Keratinocyte (primary cell): ENCODE measurements around the gene NME3. TPM values are rescaled to one million over a fixed set of nuclear protein-coding genes. Genes with fewer than 3 reads are reported as not detected.

Experiments used
- DNase-seq: peaks from one replicate; pipeline ENCODE4 v3.0.0-alpha.2; 2011; ENCODE audit warnings: low read depth, missing footprints, low spot score
- FAIRE-seq: peaks from 2 replicates; lab custom pipeline; 2011; peaks lifted over from hg19 to GRCh38; lab: Jason Lieb, UNC
- H2AFZ ChIP-seq: 2 replicates; pipeline ENCODE4 v1.6.0; 2012; ENCODE audit warnings: low read length, control low read depth, inconsistent platforms; ENCODE audit not compliant: control insufficient read depth
- H3K27ac ChIP-seq: 2 replicates; pipeline ENCODE4 v1.5.1; 2011; ENCODE audit warnings: low read length; ENCODE audit not compliant: control insufficient read depth, insufficient read depth
- H3K27me3 ChIP-seq: 3 replicates; pipeline ENCODE4 v1.6.0; 2011; ENCODE audit warnings: low read length; ENCODE audit not compliant: control insufficient read depth, insufficient read depth; ENCODE audit errors: extremely low read depth
- H3K36me3 ChIP-seq, 2 experiments: 2 replicates in 1 of 2; 3 replicates in 1 of 2; pipeline ENCODE4 v1.5.1; 2011; ENCODE audit warnings: low read length in 2 of 2, mild to moderate bottlenecking in 1 of 2; ENCODE audit not compliant: control insufficient read depth in 2 of 2, insufficient read depth in 2 of 2; ENCODE audit errors: extremely low read depth in 1 of 2
- H3K4me1 ChIP-seq: 3 replicates; pipeline ENCODE4 v1.5.1; 2011; ENCODE audit warnings: low read length; ENCODE audit not compliant: control insufficient read depth, insufficient read depth; ENCODE audit errors: extremely low read depth
- H3K4me2 ChIP-seq: 3 replicates; pipeline ENCODE4 v1.6.0; 2011; ENCODE audit warnings: low read depth, low read length; ENCODE audit not compliant: control insufficient read depth, insufficient read depth; ENCODE audit errors: extremely low read depth
- H3K4me3 ChIP-seq, 3 experiments: fragments of 200-600 bp in 1 of 3; sonication (generic) in 1 of 3; 2 replicates in 2 of 3; 3 replicates in 1 of 3; pipeline ENCODE4 v1.5.1; 2011 to 2016; ENCODE audit warnings: low read length in 3 of 3, mild to moderate bottlenecking in 3 of 3, control low read depth in 2 of 3, inconsistent platforms in 1 of 3, low read depth in 1 of 3, mixed read lengths in 1 of 3, mixed run types in 1 of 3, moderate library complexity in 1 of 3; ENCODE audit not compliant: control insufficient read depth in 2 of 3, insufficient read depth in 2 of 3; ENCODE audit errors: extremely low read depth in 1 of 3
- H3K79me2 ChIP-seq: 2 replicates; pipeline ENCODE4 v1.6.0; 2012; ENCODE audit warnings: low read length; ENCODE audit not compliant: control insufficient read depth, insufficient read depth
- H3K9ac ChIP-seq: 3 replicates; pipeline ENCODE4 v1.6.0; 2011; ENCODE audit warnings: low read length; ENCODE audit not compliant: control insufficient read depth, insufficient read depth; ENCODE audit errors: extremely low read depth
- H3K9me1 ChIP-seq: 3 replicates; pipeline ENCODE4 v1.6.0; 2011; ENCODE audit warnings: low read length; ENCODE audit not compliant: control insufficient read depth, insufficient read depth; ENCODE audit errors: extremely low read depth
- H3K9me3 ChIP-seq: 2 replicates; pipeline ENCODE4 v1.5.1; 2012; ENCODE audit warnings: low read depth, low read length; ENCODE audit not compliant: control insufficient read depth
- H4K20me1 ChIP-seq: 3 replicates; pipeline ENCODE4 v1.6.0; 2011; ENCODE audit warnings: low read length; ENCODE audit not compliant: control insufficient read depth, insufficient read depth; ENCODE audit errors: extremely low read depth
- EZH2 ChIP-seq: IDR thresholded peaks from one replicate; pipeline ENCODE4 v1.6.1; 2012; ENCODE audit warnings: inconsistent platforms, mild to moderate bottlenecking, low read length, moderate library complexity
- dilution Hi-C: fragments of 300-500 bp; cut with MboI; formaldehyde crosslinking; loops from one replicate; pipeline ENCODE4 v1.7.0; 2020; ENCODE audit warnings: low sequenced_read_pairs; ENCODE audit not compliant: extremely low pct_ligation_motif_present
- polyA plus RNA-seq, 5 experiments: library from polyadenylated mRNA; depleted of rRNA in 3 of 5; stranded (reverse) in 3 of 5; stranded (forward) in 1 of 5; unstranded in 1 of 5; fragments of >200 nt; gene quantifications; 1 replicate in 1 of 5; 2 replicates in 3 of 5; 3 replicates in 1 of 5; pipeline versions ENCODE4 v1.2.1 to v1.2.3, GENCODE V29; 2011 to 2012; ENCODE audit warnings: missing spikeins in 2 of 5, low read depth in 1 of 5, low replicate concordance in 1 of 5
- TF ChIP-seq, protein P1 (sequence below), 3 experiments: IDR thresholded peaks in 1 of 3; conservative IDR thresholded peaks in 1 of 3; optimal IDR thresholded peaks in 1 of 3; 2 replicates in 2 of 3; 3 replicates in 1 of 3; pipeline versions ENCODE3 to v1.5.1; 2011; ENCODE audit warnings: low read length in 3 of 3, mild to moderate bottlenecking in 3 of 3, moderate library complexity in 2 of 3, control low read depth in 1 of 3, inconsistent platforms in 1 of 3; ENCODE audit not compliant: insufficient read depth in 2 of 3; ENCODE audit errors: extremely low read depth in 1 of 3

The NME3 gene
- polyA plus RNA-seq, 1 donor (not counting 4 experiments of a cell fraction or from before 2014, with no cell fraction given), result 10.1 TPM

DNA sequence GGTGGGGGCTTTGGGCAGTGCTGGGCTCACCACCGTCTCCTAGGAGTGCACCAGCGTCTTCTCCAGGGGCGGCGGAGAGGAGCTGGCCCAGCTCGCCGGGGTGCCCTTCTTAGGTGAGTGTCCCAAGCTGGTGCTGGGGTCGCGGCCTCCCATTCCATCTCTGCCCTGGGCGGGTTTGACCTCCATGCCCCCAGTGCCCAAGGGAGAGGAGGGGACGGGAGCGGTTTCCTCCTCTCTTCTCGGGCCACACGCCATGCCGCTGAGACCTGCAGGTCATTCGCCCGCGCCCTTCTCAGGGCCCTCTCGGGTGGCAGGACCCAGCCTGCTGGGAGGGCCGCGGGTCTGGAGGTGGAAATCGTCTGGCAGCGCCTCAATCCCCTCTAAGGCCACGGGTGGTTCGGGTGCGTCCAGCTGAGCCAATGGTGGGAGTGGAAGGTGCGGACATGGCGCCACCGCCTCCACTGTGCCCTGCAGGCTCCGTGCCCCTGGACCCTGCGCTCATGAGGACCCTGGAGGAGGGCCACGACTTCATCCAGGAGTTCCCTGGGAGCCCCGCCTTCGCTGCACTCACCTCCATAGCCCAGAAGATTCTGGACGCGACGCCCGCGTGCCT lies 16.9 kb upstream of the NME3 start:
- no peak overlapping the region for H3K27ac ChIP-seq
- H3K4me1 ChIP-seq, result peaks cover 22% of the 10 kb centered on the region
- no peaks in the 10 kb centered on the region for H3K27me3 ChIP-seq
- H4K20me1 ChIP-seq, result peaks cover 3% of the 10 kb centered on the region
- H2AFZ ChIP-seq, result no peak overlapping the region
- no peaks in the 10 kb centered on the region for H3K9me1 ChIP-seq
- no peak overlapping the region for H3K9ac ChIP-seq
- dilution Hi-C loops, result no loop called here
- TF ChIP-seq, protein P1, sequence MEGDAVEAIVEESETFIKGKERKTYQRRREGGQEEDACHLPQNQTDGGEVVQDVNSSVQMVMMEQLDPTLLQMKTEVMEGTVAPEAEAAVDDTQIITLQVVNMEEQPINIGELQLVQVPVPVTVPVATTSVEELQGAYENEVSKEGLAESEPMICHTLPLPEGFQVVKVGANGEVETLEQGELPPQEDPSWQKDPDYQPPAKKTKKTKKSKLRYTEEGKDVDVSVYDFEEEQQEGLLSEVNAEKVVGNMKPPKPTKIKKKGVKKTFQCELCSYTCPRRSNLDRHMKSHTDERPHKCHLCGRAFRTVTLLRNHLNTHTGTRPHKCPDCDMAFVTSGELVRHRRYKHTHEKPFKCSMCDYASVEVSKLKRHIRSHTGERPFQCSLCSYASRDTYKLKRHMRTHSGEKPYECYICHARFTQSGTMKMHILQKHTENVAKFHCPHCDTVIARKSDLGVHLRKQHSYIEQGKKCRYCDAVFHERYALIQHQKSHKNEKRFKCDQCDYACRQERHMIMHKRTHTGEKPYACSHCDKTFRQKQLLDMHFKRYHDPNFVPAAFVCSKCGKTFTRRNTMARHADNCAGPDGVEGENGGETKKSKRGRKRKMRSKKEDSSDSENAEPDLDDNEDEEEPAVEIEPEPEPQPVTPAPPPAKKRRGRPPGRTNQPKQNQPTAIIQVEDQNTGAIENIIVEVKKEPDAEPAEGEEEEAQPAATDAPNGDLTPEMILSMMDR (optimal IDR thresholded peaks at IDR 0.05 in 1 of 3, IDR thresholded peaks at IDR 0.05 in 1 of 3, conservative IDR thresholded peaks at IDR 0.05 in 1 of 3; ENCODE audit: extremely low read depth in 1 of 3, insufficient read depth in 2 of 3, low read length in 3 of 3), result no peak
- no peak for TF ChIP-seq EZH2
- DNase-seq (no peak), FAIRE-seq (no peak)
- no peak overlapping the region for H3K4me2 ChIP-seq
- H3K79me2 ChIP-seq, result peaks cover 38% of the 10 kb centered on the region
- H3K9me3 ChIP-seq, result no peaks in the 10 kb centered on the region
- H3K36me3 ChIP-seq, result peaks cover 0 to 11% of the 10 kb centered on the region in 2 experiments
- H3K4me3 ChIP-seq, result no peak overlapping the region

DNA sequence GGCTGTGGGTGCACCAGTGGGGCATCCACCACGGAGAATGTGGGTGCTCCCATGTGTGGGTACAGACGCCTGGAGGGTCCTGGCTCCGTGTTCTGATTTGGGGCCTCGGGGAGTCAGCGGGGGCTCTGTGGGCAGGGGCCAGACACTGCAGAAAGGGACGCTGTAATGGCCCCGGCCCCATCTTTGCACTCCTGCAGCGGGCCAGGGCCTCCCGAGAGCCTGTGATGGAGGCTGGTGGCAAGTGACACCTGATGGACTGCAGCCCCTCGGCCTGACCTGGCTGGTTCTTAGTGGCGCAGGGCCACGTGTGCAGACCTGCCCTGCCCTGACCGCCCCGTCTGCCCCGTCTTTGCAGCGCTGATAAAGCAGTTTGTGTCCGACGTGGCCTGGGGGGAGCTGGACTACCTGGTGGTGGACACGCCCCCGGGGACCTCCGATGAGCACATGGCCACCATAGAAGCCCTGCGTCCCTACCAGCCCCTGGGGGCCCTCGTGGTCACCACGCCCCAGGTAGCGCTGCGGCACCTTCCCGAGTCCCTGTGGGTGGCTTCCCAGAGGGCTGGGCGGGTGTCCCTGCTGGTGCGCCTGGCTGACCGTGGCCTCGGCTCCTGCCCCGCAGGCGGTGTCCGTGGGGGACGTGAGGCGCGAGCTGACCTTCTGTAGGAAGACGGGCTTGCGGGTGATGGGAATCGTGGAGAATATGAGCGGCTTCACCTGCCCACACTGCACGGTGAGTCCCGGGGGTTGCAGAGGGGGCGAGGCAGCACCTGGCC lies 16.2 kb upstream of the NME3 start:
- FAIRE-seq, result no peak
- TF ChIP-seq EZH2, result no peak
- TF ChIP-seq, protein P1 (optimal IDR thresholded peaks at IDR 0.05 in 1 of 3, IDR thresholded peaks at IDR 0.05 in 1 of 3, conservative IDR thresholded peaks at IDR 0.05 in 1 of 3; ENCODE audit: extremely low read depth in 1 of 3, insufficient read depth in 2 of 3, low read length in 3 of 3), result no peak
- no peak overlapping the region for H3K9ac ChIP-seq
- H4K20me1 ChIP-seq, result peaks cover 3% of the 10 kb centered on the region
- no peaks in the 10 kb centered on the region for H3K27me3 ChIP-seq
- H3K36me3 ChIP-seq, result peaks cover 0 to 11% of the 10 kb centered on the region in 2 experiments
- no peak overlapping the region for H3K4me3 ChIP-seq
- no peaks in the 10 kb centered on the region for H3K9me1 ChIP-seq
- dilution Hi-C loops, result no loop called here
- no peak overlapping the region for H2AFZ ChIP-seq
- H3K9me3 ChIP-seq, result no peaks in the 10 kb centered on the region
- H3K4me1 ChIP-seq, result peaks cover 22% of the 10 kb centered on the region
- peaks cover 41% of the 10 kb centered on the region for H3K79me2 ChIP-seq
- DNase-seq, result no peak
- H3K4me2 ChIP-seq, result no peak overlapping the region
- H3K27ac ChIP-seq, result no peak overlapping the region
